HG03571 (cell line): ENCODE data around the gene WNT5B.

ENCODE experiments used
- ATAC-seq: cut with Tn5 transposase; IDR thresholded peaks from one replicate; pipeline ENCODE4 v1.9.1; 2021; ENCODE audit not compliant: unreplicated experiment

Gene WNT5B

DNA sequence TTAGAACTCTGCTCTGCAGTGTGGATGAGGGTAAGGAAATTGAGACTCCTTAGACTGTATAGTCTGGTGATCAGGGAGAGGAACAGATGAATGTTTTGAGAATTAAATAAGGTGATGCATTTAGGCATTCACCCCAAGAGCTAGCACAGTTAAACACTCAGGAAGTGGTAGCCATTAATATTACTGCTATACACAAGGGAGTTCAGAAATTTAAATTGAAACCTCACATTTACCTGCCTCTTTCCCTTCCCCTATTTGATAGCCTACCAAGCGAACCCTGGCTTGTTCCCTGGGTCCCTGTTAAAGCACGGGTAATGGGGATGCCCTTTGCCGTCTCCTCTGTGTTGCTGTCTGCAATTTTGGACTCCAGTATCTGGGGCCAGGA, 18.2 kb downstream of the WNT5B start:
- no peak for ATAC-seq

DNA sequence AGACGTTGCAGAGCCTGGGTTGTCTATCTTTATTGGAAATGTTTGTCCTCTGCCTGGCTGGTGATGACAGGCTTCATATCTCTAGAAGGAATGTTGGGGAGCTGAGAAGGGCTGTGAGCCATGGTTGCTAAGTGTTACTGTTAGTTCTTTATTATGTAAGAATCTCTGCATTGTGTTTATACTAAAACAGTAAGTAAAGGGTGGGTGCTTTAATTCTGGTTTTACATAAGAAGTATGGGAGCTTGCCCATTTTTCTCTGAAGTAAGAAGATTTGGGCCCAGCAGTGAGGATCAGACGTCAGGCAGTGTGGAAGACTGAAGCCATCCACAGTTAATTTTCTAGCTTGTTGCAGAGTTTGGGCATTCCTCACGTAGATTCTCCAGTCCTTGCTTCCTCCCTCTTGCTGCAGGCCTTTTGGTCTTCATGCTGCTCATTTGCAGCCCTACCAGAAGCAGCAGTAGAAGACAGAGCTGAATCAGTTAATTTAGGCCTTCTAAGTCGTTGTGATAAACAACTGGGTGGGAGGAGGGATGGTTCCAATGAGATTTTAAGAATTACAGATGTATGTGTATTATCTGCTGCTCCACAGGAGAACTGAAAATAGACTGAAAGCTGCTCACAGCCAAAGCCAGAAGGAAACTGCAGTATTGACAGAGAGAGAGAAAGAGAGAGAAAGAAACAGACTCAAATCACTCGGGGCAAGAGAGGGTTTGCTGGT, 21.4 kb downstream of the WNT5B start:
- ATAC-seq = no peak

GRCh38 chr12:1650978-1651361, 21.9 kb downstream of the WNT5B start:
- ATAC-seq = no peak

DNA sequence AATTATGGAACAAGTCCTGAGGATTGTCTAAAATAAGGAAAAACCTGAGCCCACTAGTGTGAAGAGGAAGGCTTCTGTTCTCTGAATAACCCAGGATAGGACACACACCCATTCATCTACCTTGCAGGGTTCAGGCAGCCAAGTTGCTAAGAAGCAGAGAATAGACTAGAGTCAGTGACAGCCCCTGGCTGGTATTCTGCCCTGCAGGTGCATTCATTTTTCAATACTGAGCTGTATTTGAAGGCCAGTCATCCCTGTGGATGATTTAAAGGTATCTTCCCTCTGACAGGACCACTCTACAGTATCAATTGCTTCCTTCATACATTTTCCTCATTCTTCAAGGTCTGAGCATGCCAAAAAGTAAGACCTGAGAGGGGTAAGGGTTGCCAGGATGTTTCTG, 22.9 kb downstream of the WNT5B start:
- no peak for ATAC-seq

DNA sequence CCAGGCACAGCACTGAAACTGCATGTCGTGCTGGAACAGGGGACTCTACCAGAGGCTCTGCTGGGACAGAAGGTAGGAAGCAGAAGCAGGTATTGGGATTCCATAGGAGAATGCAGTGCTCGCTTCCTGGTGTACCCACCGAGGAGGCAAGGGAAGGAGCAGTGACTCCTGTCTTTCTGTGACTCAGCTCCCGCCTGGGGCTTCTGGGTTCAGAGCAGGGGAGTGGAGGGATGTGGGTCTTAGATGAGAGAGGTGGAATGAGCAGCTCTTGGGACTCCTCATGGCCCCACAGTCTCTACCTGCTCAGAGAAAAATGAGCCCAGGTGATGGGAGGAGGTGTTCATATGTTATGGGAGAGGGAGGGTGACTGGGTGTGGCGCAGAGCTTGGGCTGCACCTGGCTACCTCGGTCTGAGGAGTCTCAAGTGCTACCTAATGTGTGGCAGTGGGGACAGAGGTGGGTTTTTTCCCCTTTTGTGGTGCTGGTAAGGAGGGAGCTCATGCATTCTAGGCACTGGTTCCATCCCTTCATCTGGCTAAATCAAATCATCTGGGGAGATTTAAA, 26.3 kb downstream of the WNT5B start:
- ATAC-seq = no peak

- ATAC-seq = no peak
Observed at GRCh38 chr12:1656902-1657301, 27.9 kb downstream of the WNT5B start.

GRCh38 chr12:1657688-1658087, 28.7 kb downstream of the WNT5B start:
- no peak for ATAC-seq

DNA sequence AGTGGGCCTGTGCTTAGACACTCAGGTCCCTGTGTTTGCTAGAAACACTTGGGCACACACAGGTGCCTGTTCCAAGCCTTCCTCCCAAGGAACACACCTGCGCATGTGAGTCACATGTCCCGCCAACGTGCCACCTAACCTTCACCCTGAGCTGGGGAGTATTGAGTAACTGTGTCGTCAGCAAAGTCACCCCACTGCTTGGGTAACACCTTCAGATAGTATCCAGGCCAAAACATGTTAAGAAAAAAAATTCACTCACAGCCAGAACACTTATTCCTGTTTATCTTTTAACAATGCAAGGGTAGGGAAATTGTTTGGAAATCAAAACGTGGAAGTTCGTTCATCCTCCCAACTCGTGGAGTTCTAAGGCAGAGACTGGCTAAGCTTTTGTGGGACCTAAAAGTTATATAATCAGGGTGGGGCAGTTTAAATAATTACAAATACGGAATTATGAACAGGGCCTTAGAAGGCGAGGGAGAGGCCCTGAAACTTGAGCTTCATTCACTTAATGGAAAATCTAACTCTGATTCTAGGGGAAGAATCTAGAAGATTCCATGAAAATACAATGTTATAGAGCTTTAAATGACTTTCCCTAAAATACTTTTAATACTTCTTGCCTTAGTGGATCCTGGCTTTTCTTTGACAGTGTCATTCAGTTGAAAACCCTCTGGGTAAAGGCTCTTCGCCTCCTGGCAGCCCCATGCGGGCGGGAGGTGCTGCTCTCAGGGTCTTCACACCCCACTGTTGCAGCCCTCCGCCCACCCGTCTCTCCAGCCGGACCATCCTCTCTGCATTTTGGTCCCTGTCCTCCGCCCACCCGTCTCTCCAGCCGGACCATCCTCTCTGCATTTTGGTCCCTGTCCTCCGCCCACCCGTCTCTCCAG, 31.5 kb downstream of the WNT5B start:
- ATAC-seq = no peak

GRCh38 chr12:1661553-1662335, 32.7 kb downstream of the WNT5B start:
- peak; percentile 60 for ATAC-seq

DNA sequence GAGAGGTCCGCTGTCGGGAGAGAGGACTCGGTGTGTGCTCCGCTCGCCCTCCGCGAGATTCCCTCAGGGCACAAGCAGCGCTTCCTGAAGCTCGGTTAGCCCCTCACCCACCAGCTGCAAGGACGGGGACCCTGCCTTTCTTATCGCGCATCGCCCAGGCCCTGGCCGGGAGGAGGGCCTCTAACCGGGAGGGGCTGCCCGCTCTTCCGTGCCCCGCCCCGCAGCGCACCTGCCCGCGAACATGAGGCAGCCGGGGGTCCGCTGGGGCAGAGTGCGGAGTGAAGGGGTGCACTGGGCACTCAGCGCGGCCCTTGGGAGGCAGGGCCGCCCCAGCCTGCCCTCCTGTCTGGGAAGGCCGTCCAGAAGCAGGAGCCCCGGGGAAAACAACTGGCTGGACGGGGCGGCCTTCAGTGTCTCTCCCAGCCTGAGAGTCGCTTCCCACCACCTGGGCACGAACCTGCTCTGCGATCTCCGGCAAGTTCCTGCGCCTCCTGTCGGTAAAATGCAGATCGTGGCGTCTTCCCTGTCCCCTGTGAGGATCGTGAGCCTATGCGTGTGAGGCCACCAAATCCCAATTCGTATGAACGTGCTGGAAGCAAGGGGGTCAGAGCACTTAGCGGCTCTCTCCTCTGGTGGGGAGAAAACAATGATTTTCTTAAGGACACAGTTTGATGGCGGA, 33.9 kb downstream of the WNT5B start:
- no peak for ATAC-seq

DNA sequence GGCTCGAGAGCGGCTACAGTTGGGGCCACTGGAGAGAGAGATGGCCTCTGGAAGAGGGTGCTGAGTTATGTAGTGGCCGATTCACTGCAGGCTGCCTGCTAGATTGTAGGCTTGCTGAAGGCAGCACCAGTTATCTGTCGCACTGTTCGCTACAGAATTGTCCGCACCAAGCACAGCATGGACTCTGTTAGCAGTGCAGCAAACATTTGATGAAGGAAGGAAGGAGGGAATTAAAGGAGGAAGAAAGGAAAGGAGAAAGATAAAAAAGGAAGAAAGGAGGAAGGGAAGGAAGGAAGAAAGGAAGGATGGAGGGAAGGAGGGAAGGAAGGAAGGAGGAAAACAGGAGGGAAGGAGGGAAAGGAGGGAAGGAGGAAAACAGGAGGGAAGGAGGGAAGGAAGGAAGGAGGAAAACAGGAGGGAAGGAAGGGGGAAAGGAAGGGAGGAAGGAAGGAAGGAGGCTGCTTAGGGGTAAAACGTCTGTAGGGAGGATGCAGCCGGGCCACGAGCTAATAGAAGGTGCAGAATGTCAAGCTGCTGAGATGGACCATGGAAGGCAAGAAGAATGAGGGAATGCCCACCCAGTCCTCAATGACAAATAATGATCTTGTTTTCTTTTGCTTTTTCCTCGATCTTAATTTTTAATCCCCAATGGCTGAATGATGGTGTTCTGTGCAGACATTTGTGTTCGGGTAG, 34.6 kb downstream of the WNT5B start:
- no peak for ATAC-seq

DNA sequence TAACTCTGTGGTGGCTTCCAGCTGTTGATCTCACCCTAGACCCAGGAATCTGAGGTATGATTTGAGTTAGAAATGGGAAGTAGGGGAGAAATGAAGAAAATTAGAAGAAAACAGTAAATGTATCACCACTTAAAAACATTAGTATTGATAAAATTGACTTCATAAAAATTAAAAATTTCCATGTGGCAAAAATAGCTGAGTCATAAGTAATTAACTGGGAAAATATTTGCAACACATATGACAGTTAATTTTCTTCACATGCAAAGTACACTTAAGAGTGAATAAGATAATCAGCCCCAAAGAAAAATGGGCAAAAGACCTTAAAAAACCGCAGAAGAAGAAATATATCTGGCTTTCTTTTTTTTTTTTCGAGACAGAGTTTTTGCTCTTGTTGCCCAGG, 36.3 kb downstream of the WNT5B start:
- no peak for ATAC-seq

GRCh38 chr12:1666215-1666614, 37.2 kb downstream of the WNT5B start:
- no peak for ATAC-seq

DNA sequence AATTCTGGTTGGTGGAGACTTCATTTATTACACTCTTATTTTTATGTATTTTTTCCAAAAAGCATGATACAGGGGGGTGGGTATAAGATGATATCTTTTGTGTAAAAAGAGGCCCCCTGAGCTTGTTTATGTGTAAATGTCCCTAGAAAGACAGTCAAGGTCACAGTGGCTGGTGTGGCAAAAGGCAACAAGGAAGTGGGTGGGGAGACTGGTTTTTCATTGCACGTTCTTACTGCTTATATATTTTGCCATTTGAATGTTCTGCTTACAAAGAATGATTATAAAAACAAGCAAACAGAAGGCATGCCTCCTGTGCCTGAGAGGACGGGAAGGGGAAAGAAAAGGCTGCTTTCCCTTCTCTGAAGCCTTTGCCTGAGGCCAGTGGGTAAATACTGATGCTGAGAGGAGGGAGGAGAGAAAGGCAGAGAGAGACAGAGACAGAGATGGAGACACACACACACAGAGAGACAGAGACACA, 37.7 kb downstream of the WNT5B start:
- no peak for ATAC-seq

- ATAC-seq = no peak
Observed at GRCh38 chr12:1668833-1669543, 40.0 kb downstream of the WNT5B start.

DNA sequence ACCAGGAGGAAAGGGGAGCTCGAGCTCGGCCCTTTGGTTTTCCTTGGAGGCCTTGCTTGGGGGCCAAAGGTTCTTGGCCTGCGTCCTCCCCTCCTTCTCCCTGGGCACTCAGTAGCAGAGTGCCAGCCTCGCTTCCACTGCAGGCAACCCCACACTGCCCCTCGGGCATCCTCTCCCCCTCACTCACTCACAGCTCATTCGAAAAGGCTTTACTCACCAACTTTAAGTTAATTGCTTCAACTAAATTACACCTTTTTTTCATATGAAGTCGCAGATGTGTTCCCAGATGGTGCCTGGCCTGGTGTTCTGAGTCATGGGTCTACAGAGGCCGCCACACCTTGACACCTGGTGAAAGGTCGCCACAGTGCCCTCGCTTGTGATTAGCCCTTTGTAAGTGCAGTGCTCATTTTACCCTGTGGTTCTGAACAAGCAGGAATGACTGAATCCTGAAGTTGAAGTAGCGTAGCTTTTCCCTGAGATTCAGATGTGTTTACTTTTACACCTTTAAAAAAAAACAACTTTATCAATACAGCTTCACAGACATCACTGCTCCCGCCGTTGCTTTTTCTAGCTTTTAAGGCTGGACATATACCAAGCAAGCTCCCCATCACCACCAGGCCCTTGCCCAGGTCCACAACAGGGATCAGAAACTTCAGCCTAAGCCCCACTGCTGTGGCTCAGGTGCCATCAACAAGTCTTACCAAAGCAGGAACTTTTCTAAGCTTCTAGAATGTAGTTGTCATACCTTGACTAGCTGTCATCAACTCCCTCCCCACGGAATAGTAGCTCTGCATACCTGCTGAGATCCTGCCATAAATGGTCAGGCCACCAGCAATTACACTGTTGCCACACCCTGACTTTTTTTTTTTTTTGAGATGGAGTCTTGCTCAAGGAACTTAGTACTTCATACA, 41.6 kb downstream of the WNT5B start:
- ATAC-seq = no peak

- ATAC-seq = no peak
Observed at GRCh38 chr12:1676043-1676442, 47.0 kb downstream of the WNT5B start.

- ATAC-seq = no peak
Observed at GRCh38 chr12:1680804-1681492, 51.9 kb downstream of the WNT5B start.
